GM23338 (cell line): ENCODE measurements around the gene MYOZ3. TPM values are rescaled to one million over a fixed set of nuclear protein-coding genes. Genes with fewer than 3 reads are reported as not detected.

Source experiments
- ATAC-seq: fragments of 200-7000 bp; cut with Tn5 transposase; 3 replicates; pipeline ENCODE4 v1.9.1; 2020
- DNase-seq: peaks from one replicate; pipeline ENCODE4 v3.0.0-alpha.2; 2015; ENCODE audit warnings: low spot score
- H2AFZ ChIP-seq: fragments of 200-600 bp; sonication (generic); 2 replicates; pipeline ENCODE4 v1.8.0; 2016; ENCODE audit warnings: antibody characterized with exemption, mild to moderate bottlenecking, moderate library complexity
- H3F3A ChIP-seq: fragments of 200-600 bp; sonication (generic); replicated peaks from 2 replicates; pipeline ENCODE4 v1.8.0; 2017; ENCODE audit warnings: antibody characterized with exemption, mixed run types, low read depth
- H3K27ac ChIP-seq: fragments of 200-600 bp; sonication (generic); 2 replicates; pipeline ENCODE4 v1.6.1; 2016; ENCODE audit warnings: low read depth
- H3K27me3 ChIP-seq: fragments of 200-600 bp; sonication (generic); 2 replicates; pipeline ENCODE4 v1.8.0; 2016; ENCODE audit warnings: mild to moderate bottlenecking, mixed run types, moderate library complexity; ENCODE audit not compliant: insufficient read depth
- H3K36me3 ChIP-seq: fragments of 200-600 bp; sonication (generic); 2 replicates; pipeline ENCODE4 v1.8.0; 2016; ENCODE audit warnings: mild to moderate bottlenecking; ENCODE audit not compliant: insufficient read depth
- H3K4me1 ChIP-seq: fragments of 200-600 bp; sonication (generic); 2 replicates; pipeline ENCODE4 v1.8.0; 2016; ENCODE audit warnings: mild to moderate bottlenecking, moderate library complexity; ENCODE audit not compliant: insufficient read depth
- H3K4me2 ChIP-seq: fragments of 200-600 bp; sonication (generic); 2 replicates; pipeline ENCODE4 v1.7.1; 2017; ENCODE audit warnings: mixed run types
- H3K4me3 ChIP-seq: fragments of 200-600 bp; sonication (generic); 2 replicates; pipeline ENCODE4 v1.6.1; 2016; ENCODE audit warnings: mixed run types
- H3K79me2 ChIP-seq: fragments of 200-600 bp; sonication (generic); replicated peaks from 2 replicates; pipeline ENCODE4 v1.8.0; 2017; ENCODE audit warnings: mild to moderate bottlenecking; ENCODE audit not compliant: insufficient read depth
- H3K9me2 ChIP-seq: fragments of 200-600 bp; sonication (generic); 2 replicates; pipeline ENCODE4 v1.8.0; 2017; ENCODE audit not compliant: insufficient read depth
- H4K20me1 ChIP-seq: fragments of 200-600 bp; sonication (generic); replicated peaks from 2 replicates; pipeline ENCODE4 v1.8.0; 2017; ENCODE audit warnings: mild to moderate bottlenecking; ENCODE audit not compliant: insufficient read depth
- H3K27ac Mint-ChIP-seq: 2 replicates; pipeline ENCODE4 v1.8.0; 2020; ENCODE audit warnings: inconsistent platforms, mild to moderate bottlenecking, moderate library complexity, mixed read lengths
- H3K27me3 Mint-ChIP-seq: 3 replicates; pipeline ENCODE4 v1.8.0; 2022; ENCODE audit warnings: low read depth, mild to moderate bottlenecking, moderate library complexity, mixed read lengths, inconsistent platforms; ENCODE audit not compliant: insufficient read depth, poor library complexity
- H3K36me3 Mint-ChIP-seq: 3 replicates; pipeline ENCODE4 v1.8.0; 2021; ENCODE audit warnings: low read depth, mild to moderate bottlenecking, inconsistent platforms, moderate library complexity, mixed read lengths
- H3K4me1 Mint-ChIP-seq: 3 replicates; pipeline ENCODE4 v1.8.0; 2020; ENCODE audit warnings: mild to moderate bottlenecking, inconsistent platforms, mixed read lengths
- H3K4me3 Mint-ChIP-seq: 3 replicates; pipeline ENCODE4 v1.8.0; 2021; ENCODE audit warnings: moderate library complexity, mild to moderate bottlenecking, inconsistent platforms, mixed read lengths
- H3K9me3 Mint-ChIP-seq: 3 replicates; pipeline ENCODE4 v1.8.0; 2020; ENCODE audit warnings: moderate library complexity, mild to moderate bottlenecking, inconsistent platforms, mixed read lengths
- CREB1 ChIP-seq: fragments of 250-450 bp; sonication (Bioruptor Pico); IDR thresholded peaks from 2 replicates; pipeline ENCODE4 v1.5.0; 2020; ENCODE audit warnings: low read depth, mild to moderate bottlenecking, moderate library complexity
- CTCF ChIP-seq, 2 experiments: fragments of 200-600 bp in 1 of 2; sonication (generic) in 1 of 2; conservative IDR thresholded peaks; 2 replicates each; pipeline versions ENCODE4 v1.5.1 to v1.6.1; 2016 to 2017; ENCODE audit warnings: antibody characterized with exemption in 2 of 2, low read depth in 2 of 2, mild to moderate bottlenecking in 2 of 2, moderate library complexity in 1 of 2
- EZH2 ChIP-seq: fragments of 200-600 bp; sonication (generic); IDR thresholded peaks from one replicate; pipeline ENCODE4 v1.8.0; 2017; ENCODE audit warnings: antibody characterized with exemption, mild to moderate bottlenecking, low read depth; ENCODE audit not compliant: unreplicated experiment
- POLR2AphosphoS5 ChIP-seq: IDR thresholded peaks from 2 replicates; pipeline ENCODE4 v1.6.1; 2016; ENCODE audit warnings: antibody characterized with exemption, low read depth
- REST ChIP-seq: IDR thresholded peaks from one replicate; pipeline ENCODE4 v1.6.1; 2018; ENCODE audit warnings: antibody characterized with exemption; ENCODE audit not compliant: unreplicated experiment
- polyA plus RNA-seq: library from polyadenylated mRNA; unstranded; fragments of >200 nt; fragmentation: Nextera tagmentation; extraction: Ambion mirVana; gene quantifications from 2 replicates; pipeline ENCODE4 v1.2.1, GENCODE V29; 2016
- total RNA-seq: library from RNA; depleted of rRNA; stranded (reverse); fragments of >200 nt; shearing (Covaris generic); gene quantifications from 2 replicates; pipeline ENCODE4 v1.2.3, GENCODE V29; 2014

The MYOZ3 gene
- total and polyA plus RNA-seq, 2 experiments from 2014 or later: 12.7 to 13.8 TPM

- Histone ChIP-seq H3K4me3 (no peak overlapping the region), H4K20me1 (no peaks in the 10 kb centered on the region), H3K36me3 (no peaks in the 10 kb centered on the region), H3K9me2 (no peaks in the 10 kb centered on the region), H3K27ac (no peak overlapping the region), H3F3A (0 out of 2 replicates have a peak, but pooled peaks cover 5% of the 10 kb centered on the region), H3K4me1 (no peaks in the 10 kb centered on the region), H3K27me3 (peaks cover 3% of the 10 kb centered on the region; the same call in 1 of the 2 replicates), H3K4me2 (no peak overlapping the region), H2AFZ (no peak overlapping the region), H3K79me2 (no peaks in the 10 kb centered on the region)
- no peaks in the 10 kb centered on the region for H3K36me3 Mint-ChIP-seq
- TF ChIP-seq CREB1 (CRISPR knock-in tag): no peak
- H3K9me3 Mint-ChIP-seq: no peaks in the 10 kb centered on the region
- ATAC-seq (no peak), DNase-seq (no peak)
- H3K27ac Mint-ChIP-seq: no peak overlapping the region
- peaks cover 27% of the 10 kb centered on the region for H3K4me1 Mint-ChIP-seq
- no peak overlapping the region for H3K4me3 Mint-ChIP-seq
- peaks cover 11% of the 10 kb centered on the region for H3K27me3 Mint-ChIP-seq
Measured at GRCh38 chr5:150653762-150654556, 7.1 kb upstream of the MYOZ3 start.

GRCh38 chr5:150655221-150655620 is 5.8 kb upstream of the MYOZ3 start:
- no peak overlapping the region; the same call in 2 of the 3 replicates for H3K4me3 Mint-ChIP-seq
- Histone ChIP-seq H3K4me2 (no peak overlapping the region), H3K27me3 (peaks cover 3% of the 10 kb centered on the region; the same call in 1 of the 2 replicates), H4K20me1 (no peaks in the 10 kb centered on the region), H3K4me1 (no peaks in the 10 kb centered on the region; the same call in 1 of the 2 replicates), H3K4me3 (no peak overlapping the region; the same call in 1 of the 2 replicates), H3F3A (0 out of 2 replicates have a peak, but pooled peaks cover 5% of the 10 kb centered on the region), H3K9me2 (no peaks in the 10 kb centered on the region), H2AFZ (no peak overlapping the region), H3K27ac (no peak overlapping the region), H3K79me2 (no peaks in the 10 kb centered on the region), H3K36me3 (no peaks in the 10 kb centered on the region)
- DNase-seq (no peak), ATAC-seq (no peak)
- H3K9me3 Mint-ChIP-seq: no peaks in the 10 kb centered on the region
- no peaks in the 10 kb centered on the region for H3K36me3 Mint-ChIP-seq
- H3K27ac Mint-ChIP-seq: no peak overlapping the region
- H3K4me1 Mint-ChIP-seq: peaks cover 32% of the 10 kb centered on the region
- TF ChIP-seq EZH2: no peak
- no peak for TF ChIP-seq CREB1 (CRISPR knock-in tag)
- H3K27me3 Mint-ChIP-seq: peaks cover 13% of the 10 kb centered on the region

GRCh38 chr5:150656191-150657132 is 4.6 kb upstream of the MYOZ3 start:
- Histone ChIP-seq H3F3A (0 out of 2 replicates have a peak, but pooled peaks cover 5% of the 10 kb centered on the region), H3K4me1 (no peaks in the 10 kb centered on the region; the same call in 1 of the 2 replicates), H4K20me1 (no peaks in the 10 kb centered on the region), H3K4me2 (peak overlapping the region; percentile 82), H3K27me3 (peaks cover 3% of the 10 kb centered on the region; the same call in 1 of the 2 replicates), H2AFZ (peak overlapping the region; percentile 21), H3K79me2 (no peaks in the 10 kb centered on the region), H3K9me2 (no peaks in the 10 kb centered on the region), H3K36me3 (no peaks in the 10 kb centered on the region), H3K27ac (0 out of 2 replicates have a peak overlapping the region, but pooled peaks have one; percentile 1), H3K4me3 (peak overlapping the region; percentile 81)
- ATAC-seq (peak; percentile 67), DNase-seq (peak; percentile 83)
- TF ChIP-seq REST (no peak), CREB1 (CRISPR knock-in tag) (peak; percentile 47; the same call in 1 of the 2 replicates), POLR2AphosphoS5 (peak; percentile 76), EZH2 (no peak), CTCF (conservative IDR thresholded peaks at IDR 0.05; ENCODE audit: low read depth in 2 of 2) (peak; percentile 14 to 76; a peak in 2 of 4 replicates)
- Mint-ChIP-seq H3K36me3 (no peaks in the 10 kb centered on the region), H3K9me3 (no peaks in the 10 kb centered on the region), H3K4me3 (peak overlapping the region; percentile 73), H3K27ac (no peak overlapping the region), H3K4me1 (peaks cover 37% of the 10 kb centered on the region), H3K27me3 (peaks cover 17% of the 10 kb centered on the region)
